Measurements from ENCODE around the gene DCTN4. TPM values are rescaled to one million over a fixed set of nuclear protein-coding genes. Genes with fewer than 3 reads are reported as not detected.

The DCTN4 gene
- total RNA-seq (2021; fragmentation: NEBNext Ultra II Directional; extraction: Animal tissue kit (Norgen Biotek cat#: 25700)), result 42.5 and 42.7 TPM in 2 replicates
- polyA plus RNA-seq (2011; rRNA removed), result 17.3 and 20.5 TPM in 2 replicates
- polyA plus RNA-seq (2011; cell fraction: cytosol; rRNA removed), result 23.6 TPM
- 29.6 TPM for polyA plus RNA-seq (2011; cell fraction: nucleus; rRNA removed)
- 21.9 to 28.9 TPM (median 24.5 TPM) in 4 replicates for polyA plus RNA-seq (2012, experiment 1 of 2)
- polyA plus RNA-seq (2012, experiment 2 of 2), result 3.3 TPM
- 20.1 TPM for polyA plus RNA-seq (2013, experiment 1 of 2)
- 18.7 TPM for polyA plus RNA-seq (2013, experiment 2 of 2)
- polyA minus RNA-seq (2011; rRNA and poly(A)+ RNA removed), result 40.6 and 56.0 TPM in 2 replicates
- polyA minus RNA-seq (2011; cell fraction: cytosol; rRNA and poly(A)+ RNA removed), result 26.1 TPM
- polyA minus RNA-seq (2011; cell fraction: nucleus; rRNA and poly(A)+ RNA removed), result 52.2 TPM
- long read RNA-seq, experiment 1, full-length matches to known transcripts, result 3 of 37 reads
- long read RNA-seq, experiment 1, partial matches to known transcripts, result 9 of 37 reads
- long read RNA-seq, experiment 1, other reads (novel, unspliced or antisense), result 25 of 37 reads
- long read RNA-seq, experiment 2, full-length matches to known transcripts, result 3 of 35 reads
- long read RNA-seq, experiment 2, partial matches to known transcripts, result 22 of 35 reads
- long read RNA-seq, experiment 2, other reads (novel, unspliced or antisense), result 10 of 35 reads

DNA sequence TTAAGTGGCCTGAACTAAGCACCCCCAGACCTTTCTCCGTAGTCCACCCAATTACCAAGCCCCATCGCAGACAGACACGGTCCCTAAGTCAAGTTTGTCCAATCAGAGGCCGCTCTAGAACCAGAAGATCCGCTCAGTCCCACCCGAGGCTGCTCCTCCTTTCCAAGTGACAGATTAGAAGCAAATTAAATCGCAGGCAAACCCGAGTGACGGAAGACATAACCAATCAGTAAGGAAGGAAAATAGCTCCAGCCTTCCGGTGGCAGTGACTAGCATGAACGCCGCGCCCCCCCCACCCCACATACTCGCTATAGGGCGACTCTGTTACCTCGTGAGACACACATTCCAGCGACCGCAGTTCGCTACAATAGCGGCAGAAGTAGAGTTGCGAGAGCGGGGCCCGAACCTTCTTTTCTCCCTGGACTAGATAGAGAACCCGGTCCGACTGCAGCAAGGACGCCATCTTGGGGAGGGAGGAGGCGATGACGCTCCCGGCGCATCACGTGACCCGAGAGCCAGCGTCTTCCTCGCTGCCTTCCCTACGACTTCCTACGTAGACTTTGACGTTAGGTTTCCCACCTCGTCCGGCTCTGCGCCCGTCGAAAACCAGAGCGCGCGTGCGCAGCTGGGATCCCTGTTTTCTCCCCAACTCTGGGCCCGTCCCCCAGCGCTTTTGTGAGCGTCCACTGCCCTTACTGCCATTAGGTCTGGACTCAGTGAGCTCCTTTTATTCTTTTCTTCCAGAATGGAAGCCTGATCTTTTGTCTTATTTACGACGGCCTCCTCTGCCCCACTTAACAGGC is at the start of gene DCTN4:
TSS of gene DCTN4 (minus strand) at position 487 of the 803 bp plus-strand sequence. CDS start at position 463, 24 bp downstream.
- Histone ChIP-seq H3K36me3 (ENCODE audit: control insufficient read depth in 2 of 4, insufficient read depth in 4 of 4, low read length in 3 of 4) (peaks cover 0 to 18% (median 10%) of the 10 kb centered on the region in 4 experiments; a peak in 6 of 8 replicates), H3K79me1 (ENCODE audit: low read depth, low read length) (no peaks in the 10 kb centered on the region), H4K5ac (ENCODE audit: insufficient read length, low read depth, low read length) (peak within 1 kb of the TSS; percentile 92), H2BK12ac (ENCODE audit: low read depth, low read length) (peak within 1 kb of the TSS; percentile 64; the same call in 1 of the 2 replicates), H3K27ac (ENCODE audit: low read depth, low read length) (peak within 1 kb of the TSS; percentile 92), H3K18ac (ENCODE audit: extremely low read depth, low read length) (peak within 1 kb of the TSS; percentile 99), H2AFZ (ENCODE audit: low read length) (peak within 1 kb of the TSS; percentile 90), H3K79me2 (ENCODE audit: control insufficient read depth in 1 of 2, insufficient read depth in 2 of 2, low read length in 2 of 2) (peaks cover 4 to 18% of the 10 kb centered on the region in 2 experiments; a peak in 3 of 4 replicates), H3K4me2 (ENCODE audit: insufficient read depth in 1 of 2, low read depth in 2 of 2, low read length in 2 of 2) (peak within 1 kb of the TSS; percentile 80 to 89), H4K91ac (replicated peaks; ENCODE audit: insufficient read length, low read length) (peak within 1 kb of the TSS; percentile 70), H3K14ac (ENCODE audit: insufficient read length) (no peak within 1 kb of the TSS), H3K9ac (replicated peaks in 1 of 4; ENCODE audit: extremely low read depth in 1 of 4, low read depth in 3 of 4, low read length in 3 of 4) (peak within 1 kb of the TSS; percentile 76 to 96 (median 84)), H2AK5ac (ENCODE audit: low read depth, low read length) (no peak within 1 kb of the TSS), H3K27me3 (replicated peaks in 1 of 4; ENCODE audit: control insufficient read depth in 3 of 4, extremely low read depth in 1 of 4, insufficient read depth in 3 of 4, low read length in 3 of 4) (peaks cover 0 to 3% (median 0%) of the 10 kb centered on the region in 4 experiments; a peak in 1 of 7 replicates), H4K20me1 (replicated peaks in 1 of 2; ENCODE audit: control insufficient read depth in 1 of 2, insufficient read depth in 2 of 2, low read length in 2 of 2) (no peaks in the 10 kb centered on the region), H4K8ac (ENCODE audit: extremely low read depth, insufficient read depth, low read length) (peak within 1 kb of the TSS; percentile 99), H3K9me3 (ENCODE audit: insufficient read depth in 2 of 2, low read depth in 1 of 2, low read length in 1 of 2) (peaks cover 6 to 10% of the 10 kb centered on the region in 2 experiments; a peak in 3 of 4 replicates), H3K4me1 (replicated peaks in 1 of 4; ENCODE audit: control insufficient read depth in 3 of 4, insufficient read depth in 4 of 4, low read length in 3 of 4) (peaks cover 0 to 2% (median 0%) of the 10 kb centered on the region in 4 experiments; a peak in 1 of 7 replicates), H3K4ac (replicated peaks; ENCODE audit: insufficient read length, low read depth, low read length) (peak within 1 kb of the TSS; percentile 24), H3K56ac (replicated peaks; ENCODE audit: insufficient read length, low read depth, low read length) (peak within 1 kb of the TSS; percentile 97), H2BK5ac (ENCODE audit: low read depth, low read length) (peak within 1 kb of the TSS; percentile 62; the same call in 1 of the 2 replicates), H3K23me2 (ENCODE audit: low read depth, low read length) (peaks cover 3% of the 10 kb centered on the region; the same call in 1 of the 2 replicates), H2BK120ac (replicated peaks; ENCODE audit: low read depth, low read length) (no peak within 1 kb of the TSS), H3K23ac (ENCODE audit: insufficient read length) (no peak within 1 kb of the TSS), H2BK20ac (ENCODE audit: low read length) (no peak within 1 kb of the TSS), H3K4me3 (ENCODE audit: extremely low read depth in 1 of 4, insufficient read depth in 2 of 4, low read depth in 3 of 4, low read length in 4 of 4) (peak within 1 kb of the TSS; percentile 77 to 98 (median 81)), H2BK15ac (ENCODE audit: low read length) (no peak within 1 kb of the TSS)
- DNase-seq (ENCODE audit: low read depth in 1 of 2, low spot score in 2 of 2), result peak; percentile 95
- ChIA-PET POLR2A (ENCODE audit: partially characterized antibody) (interaction anchor here (0.8 to 2.3 kb wide), 17 partner anchors 8 to 309 kb away, joined by 3 to 13 read pairs (median 4); partner anchors contain the start of genes IRGM, RBM22, RPS14 and SMIM3), CTCF (ENCODE audit: partially characterized antibody) (interaction anchor here (0.7 to 2.9 kb wide), 6 partner anchors 17 to 59 kb away, joined by 3 to 18 read pairs (median 3); partner anchors contain the start of genes RBM22 and SMIM3)
- 3% methylated on average over 51 of the region's 51 CpGs; no CpG with 5 or more reads in 1 of the 2 experiments for WGBS, 2 experiments (ENCODE audit: extremely low coverage in 1 of 2, insufficient coverage in 1 of 2, insufficient read length in 1 of 2, insufficient replicate concordance in 2 of 2, low coverage in 1 of 2, low lambda C conversion rate in 2 of 2, missing lambda C conversion rate in 1 of 2)
- peak; percentile 55 for FAIRE-seq
- TF ChIP-seq TBP (IDR thresholded peaks at IDR 0.05; ENCODE audit: low read depth, low read length) (peak; percentile 80), SP1 (IDR thresholded peaks at IDR 0.05; ENCODE audit: low read depth, low read length) (peak; percentile 97), CTBP2 (IDR thresholded peaks at IDR 0.05; ENCODE audit: borderline replicate concordance, insufficient read depth, insufficient read length, low read length) (no peak), FOSL1 (IDR thresholded peaks at IDR 0.05; ENCODE audit: insufficient read depth, low read depth, low read length) (no peak), KDM4A (IDR thresholded peaks at IDR 0.05; ENCODE audit: low read depth, low read length, severe bottlenecking) (peak; percentile 88), CEBPB (IDR thresholded peaks at IDR 0.05; ENCODE audit: low read depth, low read length) (no peak), KDM5A (IDR thresholded peaks at IDR 0.05; ENCODE audit: low read length) (peak; percentile 87), BRCA1 (IDR thresholded peaks at IDR 0.05; ENCODE audit: low read depth, low read length) (no peak)

Data from H1 (cell line).